ENCODE data around the gene CYP4F22.

GRCh38 chr19:15534957-15535864, 26.9 kb downstream of the CYP4F22 start:
- TF ChIP-seq, protein P1, sequence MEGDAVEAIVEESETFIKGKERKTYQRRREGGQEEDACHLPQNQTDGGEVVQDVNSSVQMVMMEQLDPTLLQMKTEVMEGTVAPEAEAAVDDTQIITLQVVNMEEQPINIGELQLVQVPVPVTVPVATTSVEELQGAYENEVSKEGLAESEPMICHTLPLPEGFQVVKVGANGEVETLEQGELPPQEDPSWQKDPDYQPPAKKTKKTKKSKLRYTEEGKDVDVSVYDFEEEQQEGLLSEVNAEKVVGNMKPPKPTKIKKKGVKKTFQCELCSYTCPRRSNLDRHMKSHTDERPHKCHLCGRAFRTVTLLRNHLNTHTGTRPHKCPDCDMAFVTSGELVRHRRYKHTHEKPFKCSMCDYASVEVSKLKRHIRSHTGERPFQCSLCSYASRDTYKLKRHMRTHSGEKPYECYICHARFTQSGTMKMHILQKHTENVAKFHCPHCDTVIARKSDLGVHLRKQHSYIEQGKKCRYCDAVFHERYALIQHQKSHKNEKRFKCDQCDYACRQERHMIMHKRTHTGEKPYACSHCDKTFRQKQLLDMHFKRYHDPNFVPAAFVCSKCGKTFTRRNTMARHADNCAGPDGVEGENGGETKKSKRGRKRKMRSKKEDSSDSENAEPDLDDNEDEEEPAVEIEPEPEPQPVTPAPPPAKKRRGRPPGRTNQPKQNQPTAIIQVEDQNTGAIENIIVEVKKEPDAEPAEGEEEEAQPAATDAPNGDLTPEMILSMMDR (IDR thresholded peaks at IDR 0.05) = no peak
- no peak for TF ChIP-seq POLR2A (IDR thresholded peaks at IDR 0.05)
